NK-92 treated with Interleukin-12 subunit alpha and Interleukin-12 subunit beta, amount 100 ng/mL, for 24 hours (cell line): Measurements from ENCODE around the gene MRPS24.
"Not testable (repeated sequence)": the region's sequence is repeated elsewhere in the genome, so short reads cannot be mapped to it uniquely, and the experiment has no call there.

Experiments used
- DNase-seq: peaks from one replicate; lab custom pipeline; 2025; lab: John Stamatoyannopoulos, UW

MRPS24 gene

GRCh38 chr7:43838201-43838658 lies 31.1 kb downstream of the MRPS24 start:
- no peak for DNase-seq

DNA sequence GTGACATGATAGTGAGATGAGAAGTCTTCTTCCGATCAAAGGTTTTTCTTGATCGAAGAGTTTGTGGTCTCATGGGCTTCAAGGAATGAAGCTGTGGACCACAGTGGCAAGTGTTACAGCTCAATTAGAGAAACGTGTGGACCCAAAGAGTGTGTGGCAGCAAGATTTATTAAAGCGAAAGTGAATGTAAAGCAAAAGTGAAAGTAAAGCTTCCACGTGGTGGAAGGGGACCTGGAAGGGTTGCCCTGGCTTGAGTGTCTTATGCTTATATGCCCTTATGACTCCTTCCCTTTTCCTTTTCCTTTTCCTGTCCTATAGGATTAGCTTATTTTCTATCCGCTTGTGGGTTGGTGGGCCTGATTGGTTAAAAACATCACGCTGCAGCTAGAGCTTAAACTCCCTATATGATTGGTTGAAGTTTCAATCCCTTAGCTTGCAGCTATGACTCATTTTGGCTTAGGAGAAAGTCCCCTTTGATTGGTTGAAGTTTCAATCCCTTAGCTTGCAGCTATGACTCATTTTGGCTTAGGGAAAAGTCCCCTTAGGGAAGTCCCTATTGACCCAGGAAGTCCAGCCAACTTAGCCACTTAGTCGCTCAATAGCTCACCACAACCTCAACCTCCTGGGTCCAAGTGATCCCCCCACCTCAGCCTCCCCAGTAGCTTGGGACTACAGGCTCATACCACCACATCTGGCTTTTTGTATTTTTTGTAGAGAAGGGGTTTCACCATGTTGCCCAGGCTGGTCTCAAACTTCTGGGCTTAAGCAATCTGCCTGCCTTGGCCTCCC lies 34.7 kb downstream of the MRPS24 start:
- peak; percentile 15 for DNase-seq

GRCh38 chr7:43830917-43831316 lies 38.4 kb downstream of the MRPS24 start:
- not testable (repeated sequence) for DNase-seq

GRCh38 chr7:43825391-43825808 lies 43.9 kb downstream of the MRPS24 start:
- no peak for DNase-seq

DNA sequence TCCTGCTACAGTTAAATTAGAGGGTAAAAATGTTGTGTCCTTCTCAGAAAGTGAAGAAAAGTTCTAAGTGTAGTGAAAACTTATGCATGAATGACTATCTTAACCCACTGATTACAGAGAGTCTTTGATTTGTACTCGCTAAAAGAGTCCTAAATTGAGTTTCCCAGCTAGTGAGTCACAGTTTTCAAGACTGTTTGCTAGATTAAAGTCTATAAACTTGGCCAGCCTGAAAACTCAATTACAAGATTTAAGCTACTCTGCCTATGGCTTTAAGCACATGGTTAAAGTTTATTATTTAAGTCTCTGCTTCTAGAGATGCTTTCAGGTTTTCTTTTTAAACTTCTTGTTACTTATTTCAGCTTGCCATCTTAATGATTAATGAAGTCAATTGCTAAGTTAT lies 44.4 kb downstream of the MRPS24 start:
- DNase-seq = no peak

DNA sequence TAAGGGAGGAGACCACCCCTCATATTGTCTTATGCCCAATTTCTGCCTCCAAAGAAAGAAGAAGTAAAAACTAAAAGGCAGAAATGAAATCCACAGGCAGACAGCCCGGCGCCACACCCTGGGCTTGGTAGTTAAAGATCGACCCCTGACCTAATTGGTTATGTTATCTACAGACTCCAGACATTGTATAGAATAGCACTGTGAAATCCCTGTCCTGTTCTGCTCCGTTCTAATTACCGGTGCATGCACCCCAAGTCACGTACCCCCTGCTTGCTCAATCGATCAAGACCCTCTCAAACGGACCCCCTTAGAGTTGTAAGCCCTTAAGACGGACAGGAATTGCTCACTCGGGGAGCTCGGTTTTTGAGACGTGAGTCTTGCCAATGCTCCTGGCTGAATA lies 44.8 kb downstream of the MRPS24 start:
- DNase-seq = not testable (repeated sequence)

DNA sequence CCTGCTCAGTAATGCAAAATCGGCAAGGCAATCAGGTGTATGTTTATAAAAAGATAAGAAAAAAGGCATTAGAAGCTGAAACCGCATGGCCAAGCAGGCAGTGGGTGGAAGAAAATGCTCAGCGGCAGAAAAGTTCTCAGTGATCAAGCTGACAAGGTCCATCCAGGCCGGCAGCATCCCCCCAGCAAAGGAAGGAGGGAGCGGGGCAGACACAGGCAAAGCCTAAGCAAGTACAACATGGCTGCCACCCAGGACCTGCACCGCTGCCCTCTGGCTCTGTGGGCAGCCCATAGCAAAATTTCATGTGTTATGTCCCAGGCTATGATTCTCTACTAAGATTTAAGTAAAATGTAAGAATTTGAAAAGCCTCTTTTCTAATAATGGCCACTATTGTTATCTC lies 45.4 kb downstream of the MRPS24 start:
- no peak for DNase-seq

- not testable (repeated sequence) for DNase-seq
These were observed 45.9 kb downstream of the MRPS24 start for GRCh38 chr7:43823425-43823824.
